Activated CD8-positive, alpha-beta memory T cell treated with anti-CD3 and anti-CD28 coated beads, Interleukin-2, amount 50 U/mL, for 1 hour (primary cell): ENCODE results near the gene PHEX.

Source experiments
- DNase-seq: peaks from one replicate; pipeline ENCODE4 v3.0.0-alpha.2; 2020; ENCODE audit errors: extremely low read depth

PHEX gene

DNA sequence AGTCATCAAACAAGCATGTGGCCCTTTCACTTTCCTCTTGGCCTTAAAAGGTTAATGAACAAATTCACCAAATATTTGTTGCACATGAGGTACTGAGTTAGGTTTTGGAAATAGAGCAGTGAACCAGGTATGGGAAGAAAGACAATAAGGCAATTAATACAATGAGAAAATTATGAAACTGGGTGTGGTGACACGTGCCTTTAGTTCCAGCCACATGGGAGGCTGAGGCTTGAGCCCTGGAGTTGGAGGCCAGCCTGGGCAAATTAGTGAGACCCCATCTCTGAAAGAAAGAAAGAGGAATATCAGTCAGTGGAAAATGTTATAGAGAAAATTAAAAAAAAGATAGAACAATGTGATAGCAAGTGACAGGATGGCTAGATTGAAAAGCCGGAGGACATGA is 8.1 kb downstream of the PHEX start:
- no peak for DNase-seq

DNA sequence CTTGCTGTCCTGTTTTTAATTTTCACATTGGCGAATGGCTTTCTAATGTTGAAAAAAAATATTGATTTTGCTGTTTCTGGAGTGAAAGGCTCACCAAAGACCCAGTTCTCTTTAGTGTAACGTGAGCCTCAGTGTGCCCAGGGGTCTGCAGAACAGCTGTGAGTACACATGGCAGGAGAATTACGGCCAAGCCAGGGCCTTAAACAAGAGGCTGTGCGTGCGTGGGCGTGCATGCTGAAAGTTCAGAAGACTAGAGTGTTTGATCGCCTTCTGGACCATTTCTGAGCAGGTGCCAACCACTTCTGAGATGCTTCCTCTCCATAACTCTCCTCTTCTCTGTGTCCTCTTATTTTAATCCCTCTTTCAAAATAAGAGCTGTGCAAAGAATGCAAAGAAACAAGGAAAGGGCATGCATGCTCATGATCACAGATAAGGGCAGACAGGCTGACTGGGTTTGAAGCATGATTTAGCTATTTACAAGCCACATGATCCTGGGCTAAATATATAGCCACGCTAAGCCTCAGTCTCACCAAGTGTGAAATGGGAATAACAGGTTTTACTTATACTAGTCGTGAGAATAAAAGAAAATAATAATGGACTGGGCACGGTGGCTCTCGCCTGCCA is 9.9 kb downstream of the PHEX start:
- DNase-seq = no peak

DNA sequence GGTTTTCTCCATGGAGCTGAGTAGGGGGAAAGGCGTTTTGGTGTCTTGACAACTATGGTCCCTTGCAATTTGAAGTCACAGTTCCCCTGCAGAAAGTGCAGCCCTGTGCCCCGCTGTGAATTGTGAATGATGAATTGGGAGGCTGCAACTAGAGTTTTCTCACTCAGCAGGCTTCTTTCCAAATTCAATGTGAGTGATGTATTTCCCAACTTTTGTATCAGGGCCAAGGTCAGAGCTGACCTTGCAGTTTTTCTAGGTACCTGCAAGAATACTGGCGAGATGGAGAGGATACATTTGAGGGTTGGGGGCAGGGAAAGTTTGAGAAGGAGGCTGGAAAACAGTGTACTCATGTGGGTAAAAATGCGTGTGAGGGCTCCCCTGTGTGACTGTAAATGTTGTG is 11.7 kb downstream of the PHEX start:
- no peak for DNase-seq

DNA sequence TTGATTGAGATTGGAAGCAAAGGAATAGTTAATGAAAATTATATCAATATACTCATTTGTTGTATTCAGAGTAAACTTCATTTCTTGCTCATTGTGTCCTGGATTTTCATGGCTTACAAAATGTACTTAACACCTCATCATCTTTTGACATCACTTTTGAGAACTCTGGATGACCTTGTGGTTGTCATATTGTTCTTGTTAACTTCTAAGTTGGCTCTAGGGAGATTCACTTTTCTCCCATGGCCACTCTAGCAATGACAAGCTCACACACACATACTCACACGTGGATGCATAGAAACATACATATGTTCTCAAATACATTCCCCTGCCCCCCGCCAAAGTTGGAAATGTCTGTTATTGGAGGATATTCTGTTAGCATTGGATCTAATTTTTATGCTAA is 15.3 kb downstream of the PHEX start:
- DNase-seq = no peak

DNA sequence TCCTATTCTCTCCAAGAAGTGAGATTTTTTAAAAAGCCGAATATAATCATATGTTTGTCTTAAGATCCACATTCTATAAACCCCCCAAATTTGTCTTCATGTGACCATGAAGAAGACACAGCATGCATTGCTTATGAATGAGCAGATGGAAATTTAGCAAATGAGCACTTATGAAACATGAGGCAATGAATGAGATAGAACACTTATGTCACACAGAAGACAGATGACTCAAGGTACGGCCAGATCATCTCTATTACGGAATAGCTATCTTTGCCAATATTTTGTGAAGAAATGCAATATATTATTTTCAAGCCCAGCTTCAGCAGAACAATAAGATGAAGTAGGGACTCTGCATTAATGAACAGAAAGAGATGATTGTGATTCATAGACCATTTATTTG is 21.4 kb downstream of the PHEX start:
- no peak for DNase-seq

DNA sequence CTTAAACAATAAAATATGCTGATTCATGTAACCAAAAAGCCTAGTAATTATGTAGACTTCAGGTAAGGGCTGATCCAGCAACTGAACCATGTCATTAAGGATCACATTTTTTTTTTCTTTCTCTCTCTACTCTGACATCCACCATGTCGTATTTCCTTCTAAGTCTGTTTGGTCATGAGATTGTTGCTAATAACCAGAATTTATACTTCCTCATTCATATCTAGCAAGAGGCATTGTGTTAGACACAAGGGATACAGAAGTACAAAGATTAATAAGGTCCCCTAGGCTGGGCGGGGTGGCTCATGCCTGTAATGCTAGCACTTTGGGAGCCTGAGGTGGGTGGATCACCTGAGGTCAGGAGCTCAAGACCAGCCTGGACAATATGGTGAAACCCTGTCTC is 24.1 kb downstream of the PHEX start:
- DNase-seq = no peak

DNA sequence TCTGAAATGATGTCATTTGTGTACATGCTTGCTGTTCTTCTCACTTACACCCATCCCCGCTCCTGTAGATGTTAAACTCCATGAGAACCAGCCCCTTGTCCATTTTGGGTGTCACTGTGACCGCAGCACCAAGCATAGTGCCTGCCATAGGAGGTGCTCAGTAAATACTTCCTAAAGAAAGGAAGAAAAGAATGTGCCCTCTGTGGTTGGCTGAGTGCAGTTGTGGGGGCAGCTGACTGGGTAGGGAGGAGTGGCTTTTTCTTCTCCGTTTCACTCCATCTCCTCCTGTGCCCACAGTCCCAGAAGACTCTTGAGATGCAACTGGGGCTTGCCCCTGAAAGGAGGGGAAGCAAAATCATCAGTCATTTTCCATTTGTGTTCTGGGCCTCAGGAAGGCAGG is 25.5 kb downstream of the PHEX start:
- no peak for DNase-seq

DNA sequence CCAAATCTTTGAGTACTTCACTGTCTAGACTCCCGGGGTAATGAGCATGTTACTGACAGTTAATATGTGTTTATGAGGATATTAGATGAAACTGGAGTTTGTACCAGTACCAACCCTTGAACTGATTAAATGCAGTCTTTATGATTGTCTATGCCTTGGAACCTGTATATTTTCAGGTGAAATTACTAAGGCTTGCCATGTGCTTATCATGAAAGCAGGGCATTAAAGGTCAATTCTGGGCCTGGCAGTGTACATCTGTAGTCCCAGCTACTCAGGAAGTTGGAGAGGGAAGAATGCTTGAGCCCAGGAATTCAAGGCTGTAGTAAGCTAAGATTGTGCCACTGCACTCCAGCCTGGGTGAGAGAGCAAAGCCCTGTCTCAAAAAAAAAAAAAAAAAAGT is 27.6 kb downstream of the PHEX start:
- DNase-seq = no peak

DNA sequence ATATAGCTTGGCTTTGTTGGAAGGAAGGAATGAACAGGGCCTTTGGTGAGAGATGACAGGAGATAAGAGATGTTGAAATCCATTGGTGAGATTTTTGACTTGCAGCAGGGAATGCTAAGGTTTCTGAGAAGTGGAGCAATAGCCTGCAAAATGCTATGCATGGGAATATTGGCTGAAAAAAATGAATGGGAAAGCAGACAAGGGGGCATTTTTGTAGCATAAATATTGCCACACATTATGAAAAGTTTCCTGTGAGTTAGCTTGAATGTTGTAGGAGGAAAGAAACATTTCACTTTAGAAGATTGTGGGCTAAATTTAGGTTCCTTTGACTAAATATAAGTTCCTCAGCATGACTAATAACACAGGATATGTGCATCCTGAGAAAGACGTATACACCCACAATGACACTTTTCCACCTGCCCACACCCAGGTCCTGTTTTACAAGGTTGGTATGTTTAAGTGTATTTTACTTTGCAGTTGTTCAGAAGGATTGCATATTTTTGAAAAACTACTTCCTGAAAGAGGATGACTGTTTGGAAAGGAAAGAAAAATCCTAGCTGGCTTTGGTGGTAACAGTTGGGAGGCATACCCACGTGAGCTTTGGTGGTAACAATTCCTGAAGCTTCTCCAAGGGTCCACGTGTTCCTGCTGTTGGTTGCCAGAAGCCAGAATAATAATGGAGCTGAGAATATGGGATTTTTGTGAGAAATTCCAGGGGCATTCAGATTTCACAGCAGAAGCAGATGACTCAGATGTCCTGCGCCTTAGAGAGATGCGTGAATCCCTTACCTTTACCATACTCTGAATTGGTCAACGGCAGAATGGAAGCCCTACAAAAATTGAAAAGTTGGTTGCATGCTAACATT is 28.5 kb downstream of the PHEX start:
- no peak for DNase-seq

DNA sequence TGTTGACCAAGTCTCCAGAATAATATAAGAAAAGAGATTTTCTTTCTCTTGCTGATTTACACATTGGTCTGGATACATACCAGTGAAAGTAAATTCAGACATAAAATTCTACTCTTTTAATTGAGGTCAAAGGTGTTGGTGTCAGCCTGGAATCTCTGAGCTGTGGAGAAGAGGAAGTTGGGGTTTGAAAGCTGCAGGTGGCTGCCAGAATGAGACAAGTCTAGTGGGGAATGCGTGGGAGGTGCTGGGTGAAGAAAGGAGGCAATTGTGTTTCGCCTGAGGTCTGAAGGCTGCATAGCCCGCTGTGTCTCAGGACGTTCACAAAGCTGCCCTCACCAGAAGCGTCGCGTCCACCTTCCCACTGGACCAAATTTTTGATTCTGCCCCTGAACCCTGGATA is 31.2 kb downstream of the PHEX start:
- no peak for DNase-seq

DNA sequence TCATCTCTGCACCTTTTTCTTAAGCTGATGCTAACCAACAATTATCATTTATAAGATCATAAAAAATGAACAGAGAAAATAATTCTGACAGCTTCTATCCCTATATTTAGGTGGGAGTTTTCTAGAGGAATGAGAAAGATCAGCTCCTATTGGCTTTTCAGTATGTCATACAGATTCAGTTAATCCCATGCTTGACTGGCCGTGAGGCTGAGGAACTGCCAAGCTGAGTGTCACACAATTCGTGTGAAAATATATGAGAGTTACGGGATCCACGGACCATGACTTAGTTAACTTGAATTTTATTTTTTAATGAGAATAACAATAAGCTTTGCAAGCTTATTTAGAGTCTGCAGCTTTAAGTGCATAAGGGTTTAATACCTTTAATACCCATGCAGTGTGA is 37.5 kb downstream of the PHEX start:
- no peak for DNase-seq

DNA sequence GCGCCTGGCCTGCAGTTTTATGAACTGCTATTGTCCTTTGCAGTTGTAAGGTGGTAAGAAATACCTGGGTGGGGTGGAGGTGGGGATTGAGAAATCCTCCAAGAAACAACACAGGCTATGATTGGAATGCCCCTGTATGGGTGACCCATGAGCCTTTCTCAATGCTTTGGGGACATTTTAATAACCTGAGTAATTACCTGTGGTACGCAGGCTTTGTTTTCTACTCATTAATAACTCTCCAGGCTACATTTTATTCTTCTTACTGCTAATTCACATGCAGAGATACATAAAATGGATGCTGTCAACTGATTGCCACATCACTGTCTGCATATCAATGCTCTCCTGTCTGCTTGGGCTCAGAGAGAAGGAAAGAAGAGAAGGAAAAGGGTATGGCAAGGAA is 41.8 kb downstream of the PHEX start:
- no peak for DNase-seq

DNA sequence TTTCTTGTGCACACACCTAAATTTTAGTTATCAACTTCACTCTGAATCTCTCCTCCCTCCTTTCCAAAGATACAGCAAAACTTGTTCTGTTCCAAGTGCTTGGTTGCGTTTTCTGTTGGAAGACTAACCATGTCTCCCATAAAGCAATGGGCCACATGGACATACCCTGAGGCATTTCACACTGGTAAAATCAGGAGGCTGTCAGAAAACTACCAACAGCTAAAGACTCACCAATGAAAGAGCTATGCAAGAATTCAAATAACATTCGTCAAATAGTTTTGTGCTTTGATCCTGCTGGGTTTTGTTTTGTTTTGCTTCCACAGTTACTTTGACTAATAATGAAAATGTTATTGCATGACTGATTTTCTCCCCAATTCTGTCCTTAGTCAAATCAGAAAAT is 46.0 kb downstream of the PHEX start:
- DNase-seq = no peak

DNA sequence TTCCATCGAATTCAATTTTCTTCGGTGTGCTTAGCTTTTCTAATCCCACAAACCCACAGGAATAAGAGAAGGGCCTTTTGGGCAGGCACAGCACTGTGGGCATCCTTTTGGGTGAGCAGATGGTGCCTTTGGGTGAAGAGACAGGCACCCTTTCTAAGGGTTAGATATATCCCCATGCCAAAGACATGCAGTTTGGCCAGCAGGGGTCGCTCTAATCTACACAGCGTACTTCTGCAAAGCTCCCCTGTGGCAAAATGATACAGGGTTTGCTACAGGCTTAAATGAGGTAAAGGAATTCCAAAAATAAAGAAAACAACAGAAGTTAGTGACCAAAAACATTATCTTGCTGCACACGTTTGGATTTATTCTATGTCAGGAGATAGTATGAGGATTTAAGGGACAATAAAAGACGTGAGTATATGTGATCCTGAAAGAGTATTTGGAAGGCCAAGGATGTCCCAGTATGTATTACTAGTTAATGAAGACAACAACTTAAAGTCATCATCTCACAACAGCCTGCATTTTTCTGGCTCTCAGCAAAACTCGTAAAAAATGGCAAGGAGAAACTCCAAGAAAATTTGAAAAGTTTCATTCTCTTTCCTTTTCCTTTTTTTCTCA is 49.5 kb downstream of the PHEX start:
- DNase-seq = no peak

DNA sequence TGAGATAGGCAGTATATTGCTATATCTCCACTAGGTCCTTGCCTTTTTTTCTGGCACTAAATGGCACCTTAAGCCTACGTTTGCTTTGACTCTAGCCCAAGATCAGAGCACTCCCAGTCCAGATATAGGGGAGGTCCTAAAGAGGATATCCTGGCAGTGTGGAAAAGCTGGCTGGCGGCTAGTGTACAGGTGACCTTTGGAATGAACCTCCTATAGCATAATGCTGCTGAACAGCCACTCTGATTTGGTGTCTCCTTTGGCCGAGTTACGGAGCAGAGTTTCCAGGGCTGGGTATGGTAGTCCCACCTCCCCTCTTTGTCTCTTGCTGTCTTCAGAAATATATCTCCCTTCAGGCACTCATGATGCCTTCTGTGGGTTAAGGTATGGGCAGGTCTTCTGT is 53.9 kb downstream of the PHEX start:
- no peak for DNase-seq

DNA sequence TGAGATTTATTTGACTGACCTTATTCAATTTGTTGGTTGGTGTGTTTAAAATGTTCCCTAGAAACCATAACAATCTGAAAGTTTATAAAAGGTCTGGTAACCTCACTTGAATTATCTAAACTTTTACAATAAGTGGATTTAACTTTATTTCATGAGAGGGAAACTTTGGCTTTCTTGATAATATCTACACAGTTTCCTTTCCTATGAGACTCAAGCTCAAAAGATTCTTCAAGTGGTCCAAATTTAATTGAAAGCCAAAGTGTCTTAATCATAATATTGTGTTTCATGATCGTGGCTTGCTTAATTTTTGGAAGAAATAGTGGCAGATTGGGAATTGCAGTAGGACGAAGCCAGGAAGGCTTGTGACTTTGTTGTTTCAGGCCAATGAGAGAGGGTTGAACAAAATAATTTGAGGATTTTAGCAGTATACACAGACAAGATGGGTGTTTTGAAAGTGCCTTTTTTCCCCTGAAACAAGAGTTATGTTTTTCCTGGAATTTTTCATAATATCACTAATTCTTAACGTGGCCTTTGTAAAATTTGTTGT is 55.0 kb downstream of the PHEX start:
- DNase-seq = no peak

DNA sequence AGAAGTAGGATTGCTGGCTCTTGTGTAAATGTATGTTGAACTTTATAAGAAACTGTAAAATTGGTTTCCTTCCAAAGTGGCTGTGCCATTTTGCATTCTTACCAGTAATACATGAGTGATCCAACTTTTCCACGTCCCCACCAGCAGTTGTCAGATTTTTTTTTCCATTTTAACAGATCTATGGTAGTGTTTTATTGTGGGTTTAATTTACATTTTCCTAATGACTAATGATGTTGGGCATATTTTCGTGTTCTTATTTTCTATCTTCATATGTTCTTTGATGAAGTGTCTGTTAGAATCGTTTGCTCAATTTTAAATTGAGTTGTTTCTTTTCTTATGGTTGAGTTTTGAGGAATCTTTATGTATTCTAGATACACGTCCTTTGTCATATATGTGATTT is 56.2 kb downstream of the PHEX start:
- DNase-seq = no peak

DNA sequence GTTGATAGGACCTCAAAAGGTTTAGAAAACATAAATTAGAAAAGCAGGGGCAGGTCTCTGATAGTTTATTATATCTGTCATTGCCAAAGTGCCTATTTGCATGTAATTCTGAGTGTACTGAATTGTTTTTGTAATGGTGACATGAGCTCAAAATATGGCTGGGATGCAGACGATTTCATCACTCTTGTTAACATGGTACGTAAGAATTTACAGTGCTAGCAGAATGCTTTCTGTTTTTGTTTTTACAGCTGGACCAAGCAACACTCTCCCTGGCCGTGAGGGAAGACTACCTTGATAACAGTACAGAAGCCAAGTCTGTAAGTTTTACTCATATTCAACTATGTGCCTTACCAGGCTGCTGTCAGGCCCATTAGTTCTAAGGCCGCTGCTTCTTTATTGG is 58.1 kb downstream of the PHEX start:
- DNase-seq = no peak

DNA sequence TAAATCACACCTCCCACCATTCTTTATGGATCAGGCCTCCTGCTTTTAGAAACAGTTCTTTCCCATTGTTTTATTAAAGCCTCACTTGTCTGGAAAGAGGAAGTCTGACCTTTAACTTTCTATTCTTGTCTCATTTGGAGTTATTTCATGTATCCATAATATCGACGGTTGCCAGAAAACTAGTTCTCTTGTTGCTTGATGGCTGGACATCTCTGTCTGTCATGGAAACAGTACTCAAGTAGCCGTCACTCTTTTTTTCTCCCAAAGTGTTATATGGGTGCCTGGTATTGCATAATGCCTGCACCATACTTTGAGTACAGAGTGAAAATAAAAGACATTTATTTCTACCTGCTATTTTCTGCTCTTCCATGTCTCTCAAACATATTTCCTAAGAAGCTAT is 61.4 kb downstream of the PHEX start:
- no peak for DNase-seq

DNA sequence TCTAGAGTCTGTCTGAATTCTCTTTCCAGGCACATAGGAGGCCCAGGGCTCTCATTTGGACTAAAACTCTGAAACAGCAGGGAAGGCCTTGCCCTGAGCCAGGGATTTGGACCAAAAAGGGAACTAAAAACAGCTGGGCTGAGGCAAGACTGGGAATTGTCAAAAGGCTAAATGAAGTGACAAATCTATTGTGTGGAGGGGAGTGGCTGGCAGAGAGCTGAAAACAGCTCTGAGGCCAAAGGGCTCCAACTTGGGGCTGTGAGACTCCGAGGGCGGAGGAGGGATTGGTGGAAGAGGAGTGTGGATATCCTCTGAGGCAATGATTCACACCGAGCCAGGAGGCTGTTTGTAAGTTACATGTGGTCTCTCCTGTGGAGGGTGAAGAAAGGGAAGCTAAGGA is 63.2 kb downstream of the PHEX start:
- DNase-seq = no peak

DNA sequence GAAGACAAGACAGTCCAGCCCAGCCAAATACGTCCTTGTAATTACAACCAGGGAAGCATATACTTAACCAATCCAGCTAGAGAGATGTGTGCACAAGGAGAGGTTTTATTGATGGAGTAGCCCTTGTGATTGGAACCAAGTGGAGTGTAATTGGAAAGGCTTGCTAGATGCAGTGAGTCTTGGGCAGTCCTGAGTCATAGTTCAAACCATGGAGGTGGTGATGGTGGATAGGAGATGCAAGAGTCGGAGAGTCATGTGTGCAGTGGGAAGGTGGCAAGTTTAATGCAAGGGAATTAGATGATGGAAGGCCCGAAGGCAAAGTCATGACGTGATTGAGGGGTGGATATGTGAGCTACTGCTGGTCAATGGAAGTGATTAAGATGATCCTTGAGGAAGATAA is 63.7 kb downstream of the PHEX start:
- DNase-seq = no peak

DNA sequence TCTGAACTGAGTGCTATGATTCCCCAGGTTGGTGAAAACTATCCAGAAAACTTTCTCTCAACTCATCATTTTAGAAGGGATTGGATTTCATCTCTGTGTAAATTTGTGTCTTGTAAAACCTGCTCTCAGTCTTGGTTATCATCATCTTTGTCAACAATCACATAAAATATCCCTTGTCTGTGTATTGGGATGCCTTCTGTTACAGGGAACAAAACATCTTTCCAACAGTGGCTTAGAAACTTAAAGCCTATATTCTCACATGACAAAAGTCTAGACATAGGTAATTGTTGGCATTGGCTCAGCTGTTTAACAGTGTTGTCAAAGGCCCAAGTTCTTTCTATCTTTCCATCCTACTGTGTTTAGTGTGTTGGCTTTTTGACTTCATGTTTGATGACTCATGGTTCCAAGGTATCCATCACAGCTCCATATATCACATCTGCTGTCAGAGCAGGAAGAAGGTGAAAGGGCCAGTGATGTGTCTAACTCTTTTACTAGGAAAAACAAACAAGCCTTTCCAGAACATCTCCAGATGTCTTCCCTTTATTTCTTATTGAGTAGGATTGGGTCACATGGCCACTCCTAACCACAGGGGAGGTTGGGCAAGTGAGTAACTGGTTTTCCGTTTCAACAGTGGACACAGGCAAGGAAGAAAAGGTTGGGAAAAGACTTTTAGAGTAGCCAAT is 65.0 kb downstream of the PHEX start:
- no peak for DNase-seq
